Aortic smooth muscle cell (primary cell): ENCODE measurements around the gene MSH4. TPM values are rescaled to one million over a fixed set of nuclear protein-coding genes. Genes with fewer than 3 reads are reported as not detected.

Source experiments
- total RNA-seq: library from RNA; depleted of rRNA; stranded (reverse); fragments of >200 nt; gene quantifications from 2 replicates; pipeline ENCODE4 v1.2.3, GENCODE V29; 2014

MSH4 gene
- 0.06 and 0.13 TPM in 2 replicates for total RNA-seq

GRCh38 chr1:75796376-75797272 is at the start of gene MSH4:
Gene MSH4, plus strand, starts transcription at chr1:75796882. Its CDS starts 104 bp downstream, at chr1:75796986.

GRCh38 chr1:75785983-75786853 is 10.5 kb upstream of the MSH4 start, which contains the start of gene RABGGTB:
Gene RABGGTB, plus strand, starts transcription at chr1:75786256. Its CDS starts 16 bp downstream, at chr1:75786272.

DNA sequence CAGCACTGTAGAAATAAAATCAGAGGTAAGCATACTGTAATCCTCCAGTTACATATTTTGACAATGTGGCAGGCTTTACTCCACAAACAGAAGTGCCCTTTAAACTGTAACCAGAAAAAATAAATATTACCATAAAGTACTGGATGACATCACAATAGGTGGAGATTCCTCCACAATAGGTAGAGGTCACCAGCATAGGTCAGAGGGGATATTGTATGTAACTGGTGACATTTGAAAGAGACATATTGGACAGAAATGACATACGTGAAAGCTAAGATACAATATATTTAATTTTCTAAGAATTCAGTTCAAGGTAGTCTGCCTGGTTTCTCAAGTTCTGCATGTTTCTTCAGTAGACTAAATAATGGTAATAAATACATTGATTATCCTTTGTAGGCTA is 135.6 kb downstream of the MSH4 start, which contains the start of gene ASB17:
Gene ASB17, minus strand, starts transcription at position 101 of the 400 bp plus-strand sequence. CDS start 113 bp downstream, outside the sequence.

Other genes starting within 250 kb of the MSH4 start
- 1.7 and 2.1 TPM in 2 replicates for gene SLC44A5, start 185.8 kb upstream of the MSH4 start, total RNA-seq
- 33.3 and 33.4 TPM in 2 replicates for gene ACADM, start 72.2 kb upstream of the MSH4 start, total RNA-seq
- 67.4 and 79.9 TPM in 2 replicates for gene RABGGTB, start 10.6 kb upstream of the MSH4 start, total RNA-seq
- gene ASB17, start 135.5 kb downstream of the MSH4 start, total RNA-seq = not detected in 2 replicates